Stimulated activated CD4-positive, alpha-beta T cell treated with anti-CD3 and anti-CD28 coated beads, Interleukin-12 subunit alpha, Interleukin-12 subunit beta, amount 100 ng/mL, for 24 hours (primary cell): ENCODE measurements around the gene NCOA3.

Experiments
- DNase-seq, 2 experiments: peaks; one replicate each; pipeline ENCODE4 v3.0.0-alpha.2; 2020; ENCODE audit warnings: low read depth in 2 of 2

The NCOA3 gene

DNA sequence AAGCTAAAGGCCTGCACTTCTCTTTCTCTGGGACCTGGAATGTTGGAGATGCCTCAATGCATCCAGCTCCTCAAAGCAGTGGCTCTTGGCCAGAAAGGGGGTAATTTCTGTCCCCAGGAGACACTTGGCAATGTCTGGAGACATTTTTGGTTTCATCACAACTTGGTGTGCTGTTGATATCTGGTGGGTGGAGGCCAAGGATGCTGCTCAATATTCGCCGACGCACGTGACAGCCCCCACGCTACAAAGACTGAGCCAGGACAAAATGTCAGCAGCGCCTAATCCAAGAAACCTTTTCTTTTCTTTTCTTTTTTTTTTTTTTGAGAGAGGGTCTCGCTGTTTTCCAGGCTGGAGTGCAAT, 203.8 kb downstream of the NCOA3 start:
- no peak for DNase-seq

DNA sequence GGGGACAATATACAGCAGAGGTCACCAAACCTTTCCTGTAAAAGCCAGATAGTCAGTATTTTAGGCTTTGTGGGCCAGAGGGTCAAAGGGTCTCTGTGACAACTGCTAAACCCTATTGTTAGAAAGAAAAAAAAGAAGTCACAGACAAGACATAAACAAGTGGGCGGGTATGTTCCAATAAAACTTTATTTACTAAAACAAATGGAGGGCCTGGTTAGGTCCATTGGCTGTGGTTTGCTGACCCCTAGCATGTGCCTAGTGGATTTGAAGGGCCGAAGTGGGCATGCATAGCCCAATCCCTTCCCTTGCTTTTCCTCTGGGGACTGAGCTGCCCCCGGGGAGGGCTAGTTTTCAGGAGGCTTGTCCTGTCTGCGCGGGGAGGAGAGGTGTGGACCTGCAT, 204.7 kb downstream of the NCOA3 start:
- no peak for DNase-seq
